NCI-H2196 treated with DMSO at 0.1 percent for 48 hours (cell line): Measurements from ENCODE around the gene PIK3R6.

ENCODE experiments used
- DNase-seq: peaks from one replicate; lab custom pipeline; 2025; ENCODE audit not compliant: unreplicated experiment; lab: John Stamatoyannopoulos, UW

The PIK3R6 gene

DNA sequence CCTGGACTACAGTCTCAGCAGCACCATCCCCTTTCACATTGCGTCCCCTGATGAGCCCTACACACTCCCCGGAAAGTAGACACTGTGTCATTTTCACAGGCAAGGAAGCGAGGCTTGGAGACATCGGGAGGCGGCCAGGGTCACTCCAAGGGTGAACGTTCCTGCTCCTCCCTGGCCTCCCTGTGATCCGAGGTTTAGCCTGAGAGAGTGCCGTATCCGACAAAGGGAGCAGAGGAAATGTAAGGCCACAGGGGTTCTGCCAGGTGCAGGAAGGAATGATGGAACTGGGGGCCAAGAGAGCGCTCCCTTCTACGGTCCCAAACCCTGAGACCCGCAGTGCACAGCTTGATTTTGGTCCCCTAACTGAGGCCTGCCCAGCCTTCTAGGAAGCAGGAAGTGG lies 8.0 kb upstream of the PIK3R6 start:
- no peak for DNase-seq

- DNase-seq, result no peak
These were observed 6.6 kb upstream of the PIK3R6 start for GRCh38 chr17:8873801-8874715.

- DNase-seq, result no peak
These were observed 5.4 kb upstream of the PIK3R6 start for GRCh38 chr17:8872705-8873435.

GRCh38 chr17:8872036-8872704 lies 4.7 kb upstream of the PIK3R6 start:
- DNase-seq, result no peak

DNA sequence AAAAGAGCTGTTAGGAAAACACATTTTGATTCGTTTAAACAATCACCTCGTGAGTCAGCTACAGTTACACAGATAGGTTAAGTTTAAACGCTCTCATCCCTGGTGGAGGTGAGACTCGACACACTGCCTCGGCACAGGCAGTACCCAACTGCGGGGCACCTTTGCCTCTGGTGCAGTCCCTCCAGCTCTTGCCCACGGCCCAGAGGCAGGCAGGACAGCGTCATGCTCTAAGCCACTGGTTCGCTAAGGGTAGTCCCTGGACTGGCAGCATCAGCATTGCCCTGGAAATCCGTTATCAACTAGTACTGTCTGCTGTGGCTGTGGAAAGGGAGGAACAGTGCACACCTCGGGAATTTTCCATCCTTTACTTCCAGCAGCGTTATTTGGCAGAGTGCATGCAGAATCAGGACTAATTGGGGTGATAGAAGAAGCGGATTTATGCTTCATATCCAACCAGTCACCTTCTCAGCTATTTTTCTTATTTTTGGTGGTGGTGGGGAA lies 3.7 kb upstream of the PIK3R6 start:
- DNase-seq, result no peak

- no peak for DNase-seq
These were observed 3.0 kb upstream of the PIK3R6 start for GRCh38 chr17:8870406-8871040.

DNA sequence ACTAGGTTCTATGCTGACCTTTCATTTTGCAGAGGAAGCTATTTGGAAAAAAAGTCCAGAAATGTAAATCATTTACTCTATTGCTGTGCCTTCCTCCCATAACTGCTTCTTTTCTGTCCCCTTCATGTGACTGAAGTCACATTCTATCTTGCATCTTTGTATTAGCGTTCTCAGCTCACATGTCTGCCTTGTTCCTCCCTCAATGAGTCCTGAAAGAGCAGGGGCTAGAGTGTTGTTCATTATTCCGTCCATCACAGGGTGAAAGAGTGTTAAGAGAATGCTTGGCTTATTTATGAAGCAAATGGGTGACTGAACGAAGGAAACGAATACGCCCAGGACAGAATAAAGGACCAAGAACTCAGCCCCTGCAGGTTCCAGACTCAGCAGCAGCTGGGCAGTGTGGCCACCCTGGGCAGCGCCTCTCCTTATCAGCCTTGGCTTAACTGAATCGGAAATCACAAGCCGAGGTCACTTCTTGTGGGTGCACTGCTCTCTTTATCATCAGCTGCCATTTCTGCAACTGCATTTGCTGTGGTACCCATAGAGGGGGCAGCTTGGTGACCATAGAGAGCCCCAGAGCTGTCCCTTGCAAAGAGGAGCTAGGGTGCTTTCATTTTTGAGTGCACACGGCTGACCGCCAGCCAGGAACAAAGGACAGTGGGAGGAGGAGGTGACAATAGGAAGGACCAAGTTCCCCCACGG lies 1.8 kb upstream of the PIK3R6 start:
- no peak for DNase-seq

GRCh38 chr17:8868529-8868951 lies 1.1 kb upstream of the PIK3R6 start:
- DNase-seq, result no peak

- DNase-seq, result no peak
These were observed 618 bp upstream of the PIK3R6 start for GRCh38 chr17:8868092-8868491.

- DNase-seq, result no peak
These were observed 1.7 kb downstream of the PIK3R6 start for GRCh38 chr17:8865811-8866210.

GRCh38 chr17:8865385-8865784 lies 2.1 kb downstream of the PIK3R6 start:
- DNase-seq, result no peak

DNA sequence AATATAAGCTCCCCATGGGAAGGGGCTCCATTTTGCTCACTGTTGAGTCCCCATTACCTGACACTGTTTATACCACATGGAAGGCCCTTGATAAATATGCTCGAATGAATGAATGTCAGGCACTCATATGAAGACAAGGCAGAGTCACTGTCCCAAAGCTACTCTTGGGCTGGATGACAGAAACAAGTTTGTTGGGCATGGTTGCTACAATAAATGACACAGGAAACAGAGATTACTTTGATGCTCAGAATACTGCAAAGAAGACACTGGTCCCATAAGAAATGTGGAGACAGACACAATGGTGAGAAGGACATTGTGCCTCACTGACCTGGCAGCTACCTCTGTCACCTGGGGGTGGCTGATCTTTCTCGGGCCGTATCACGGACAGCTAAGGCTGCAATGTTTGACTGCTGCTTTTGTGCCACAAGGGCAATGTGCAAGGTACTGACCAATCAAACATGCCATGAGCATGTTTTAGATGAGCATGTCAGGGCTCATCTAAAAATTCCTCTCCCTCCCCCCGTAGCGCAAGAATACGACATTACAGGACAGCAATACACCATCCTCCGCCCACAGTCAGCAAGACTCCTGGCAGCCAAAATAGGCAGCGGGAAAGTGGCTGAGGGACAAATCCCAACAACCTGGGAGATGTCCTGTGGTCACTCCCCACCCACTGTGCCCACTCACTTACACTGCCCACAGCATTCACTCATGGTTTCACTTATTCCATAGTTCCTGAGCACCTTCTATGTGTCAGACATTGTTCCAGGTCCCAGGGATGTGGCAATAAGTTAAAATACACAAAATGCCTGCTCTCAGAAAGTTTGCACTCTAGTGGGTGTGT lies 5.0 kb downstream of the PIK3R6 start:
- DNase-seq, result no peak

GRCh38 chr17:8861495-8862181 lies 5.8 kb downstream of the PIK3R6 start:
- DNase-seq, result no peak

- DNase-seq, result no peak
These were observed 7.6 kb downstream of the PIK3R6 start for GRCh38 chr17:8859804-8860430.

- DNase-seq, result no peak
These were observed 8.3 kb downstream of the PIK3R6 start for GRCh38 chr17:8859027-8859803.

DNA sequence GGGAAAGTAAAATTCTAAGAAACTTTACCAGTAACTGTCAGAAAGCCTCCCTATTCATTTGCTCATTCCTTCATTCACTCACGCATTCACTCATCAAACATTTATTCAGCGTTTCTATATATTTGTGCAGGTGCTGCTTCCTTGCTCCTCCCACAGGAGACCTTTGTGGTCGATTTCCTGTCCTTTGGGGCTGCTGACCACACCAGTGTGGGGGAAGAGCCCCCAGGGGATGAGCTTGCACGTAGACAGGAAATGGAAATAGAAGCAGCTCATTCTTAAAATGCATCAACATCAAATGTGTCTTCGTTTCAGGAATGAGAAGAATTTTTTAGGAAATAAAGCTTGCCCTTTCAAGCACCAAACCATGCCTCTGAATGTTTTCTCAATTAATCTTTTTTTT lies 9.6 kb downstream of the PIK3R6 start:
- DNase-seq, result no peak

- DNase-seq, result no peak
These were observed 10.5 kb downstream of the PIK3R6 start for GRCh38 chr17:8856869-8857575.
